BLaER1 treated with 17β-estradiol and CSF1 and Interleukin-3, amounts not matched to agents 10 nM and 100 nM (cell line): ENCODE data around the gene SLC13A3.

Source experiments
- H3K27ac ChIP-seq, 11 experiments: shearing (Covaris generic); formaldehyde crosslinking; 2 replicates each; pipeline ENCODE4 v1.8.1; 2022
- H3K27me3 ChIP-seq, 11 experiments: shearing (Covaris generic); formaldehyde crosslinking; 2 replicates each; pipeline ENCODE4 v1.8.1; 2022
- H3K36me3 ChIP-seq, 11 experiments: shearing (Covaris generic); formaldehyde crosslinking; 2 replicates each; pipeline ENCODE4 v1.8.1; 2022
- H3K4me1 ChIP-seq, 10 experiments: shearing (Covaris generic); formaldehyde crosslinking; 2 replicates each; pipeline ENCODE4 v1.8.1; 2022
- H3K4me2 ChIP-seq, 11 experiments: shearing (Covaris generic); formaldehyde crosslinking; 2 replicates each; pipeline ENCODE4 v1.8.1; 2022
- H3K4me3 ChIP-seq, 10 experiments: shearing (Covaris generic); formaldehyde crosslinking; 2 replicates each; pipeline ENCODE4 v1.8.1; 2022
- H3K9ac ChIP-seq, 11 experiments: shearing (Covaris generic); formaldehyde crosslinking; 2 replicates each; pipeline ENCODE4 v1.8.1; 2022
- H3K9me3 ChIP-seq, 11 experiments: shearing (Covaris generic); formaldehyde crosslinking; replicated peaks in 1 of 11; 2 replicates each; pipeline ENCODE4 v1.8.1; 2022
- H4K20me1 ChIP-seq, 11 experiments: shearing (Covaris generic); formaldehyde crosslinking; 2 replicates each; pipeline ENCODE4 v1.8.1; 2022
- Cebpa-rat ChIP-seq, 11 experiments: shearing (Covaris generic); IDR thresholded peaks; 2 replicates each; pipeline ENCODE4 v1.8.1; 2022

SLC13A3 gene

GRCh38 chr20:46604551-46605133 lies 46.6 kb downstream of the SLC13A3 start:
- H3K9ac ChIP-seq, result no peak overlapping the region
- H3K4me3 ChIP-seq, result no peak overlapping the region
- H3K36me3 ChIP-seq, result no peaks in the 10 kb centered on the region
- no peaks in the 10 kb centered on the region for H4K20me1 ChIP-seq
- no peaks in the 10 kb centered on the region for H3K27me3 ChIP-seq
- H3K4me2 ChIP-seq, result peak overlapping the region in 10 of 11 experiments; percentile 12 to 62 (median 46); a peak in 17 of 22 replicates
- no peaks in the 10 kb centered on the region for H3K9me3 ChIP-seq
- no peak for TF ChIP-seq Cebpa-rat (IDR thresholded peaks at IDR 0.05)
- peaks cover 9 to 17% (median 12%) of the 10 kb centered on the region in 10 experiments; a peak in 16 of 20 replicates for H3K4me1 ChIP-seq
- no peak overlapping the region for H3K27ac ChIP-seq

GRCh38 chr20:46602429-46602828 lies 48.8 kb downstream of the SLC13A3 start:
- no peaks in the 10 kb centered on the region for H4K20me1 ChIP-seq
- no peak for TF ChIP-seq Cebpa-rat (IDR thresholded peaks at IDR 0.05)
- no peaks in the 10 kb centered on the region for H3K36me3 ChIP-seq
- H3K4me2 ChIP-seq, result no peak overlapping the region
- peaks cover 9 to 17% (median 12%) of the 10 kb centered on the region in 10 experiments; a peak in 16 of 20 replicates for H3K4me1 ChIP-seq
- H3K9me3 ChIP-seq, result no peaks in the 10 kb centered on the region
- H3K27ac ChIP-seq, result no peak overlapping the region
- no peaks in the 10 kb centered on the region for H3K27me3 ChIP-seq
- no peak overlapping the region for H3K9ac ChIP-seq
- no peak overlapping the region for H3K4me3 ChIP-seq

GRCh38 chr20:46601603-46602122 lies 49.6 kb downstream of the SLC13A3 start:
- Histone ChIP-seq H3K27me3 (no peaks in the 10 kb centered on the region), H3K4me2 (no peak overlapping the region), H3K4me1 (peaks cover 9 to 17% (median 12%) of the 10 kb centered on the region in 10 experiments; a peak in 16 of 20 replicates), H3K27ac (no peak overlapping the region), H3K9ac (no peak overlapping the region), H3K9me3 (no peaks in the 10 kb centered on the region), H3K36me3 (no peaks in the 10 kb centered on the region), H3K4me3 (no peak overlapping the region), H4K20me1 (no peaks in the 10 kb centered on the region)
- TF ChIP-seq Cebpa-rat (IDR thresholded peaks at IDR 0.05), result no peak

- peaks cover 9 to 14% (median 10%) of the 10 kb centered on the region in 10 experiments; a peak in 16 of 20 replicates for H3K4me1 ChIP-seq
- no peaks in the 10 kb centered on the region for H3K27me3 ChIP-seq
- H3K9ac ChIP-seq, result no peak overlapping the region
- H3K27ac ChIP-seq, result no peak overlapping the region
- H3K4me2 ChIP-seq, result no peak overlapping the region
- no peaks in the 10 kb centered on the region for H3K36me3 ChIP-seq
- no peak for TF ChIP-seq Cebpa-rat (IDR thresholded peaks at IDR 0.05)
- no peak overlapping the region for H3K4me3 ChIP-seq
- H4K20me1 ChIP-seq, result no peaks in the 10 kb centered on the region
- no peaks in the 10 kb centered on the region for H3K9me3 ChIP-seq
Observed at GRCh38 chr20:46600286-46600752, 50.9 kb downstream of the SLC13A3 start.

- TF ChIP-seq Cebpa-rat (IDR thresholded peaks at IDR 0.05), result no peak
- H4K20me1 ChIP-seq, result no peaks in the 10 kb centered on the region
- no peaks in the 10 kb centered on the region for H3K36me3 ChIP-seq
- peaks cover under 1 to 6% (median 2%) of the 10 kb centered on the region in 10 experiments; a peak in 16 of 20 replicates for H3K4me1 ChIP-seq
- H3K9me3 ChIP-seq, result no peaks in the 10 kb centered on the region
- H3K27me3 ChIP-seq, result no peaks in the 10 kb centered on the region
- H3K27ac ChIP-seq, result no peak overlapping the region
- H3K9ac ChIP-seq, result no peak overlapping the region
- H3K4me3 ChIP-seq, result no peak overlapping the region
- no peak overlapping the region for H3K4me2 ChIP-seq
Observed at GRCh38 chr20:46599227-46599987, 51.9 kb downstream of the SLC13A3 start.

- TF ChIP-seq Cebpa-rat (IDR thresholded peaks at IDR 0.05), result no peak
- H3K4me2 ChIP-seq, result no peak overlapping the region
Observed at GRCh38 chr20:46595933-46596332, 55.3 kb downstream of the SLC13A3 start.

GRCh38 chr20:46594725-46595124 lies 56.5 kb downstream of the SLC13A3 start:
- no peak overlapping the region for H3K27ac ChIP-seq
- no peaks in the 10 kb centered on the region for H3K4me1 ChIP-seq
- no peaks in the 10 kb centered on the region for H3K36me3 ChIP-seq
- no peaks in the 10 kb centered on the region for H4K20me1 ChIP-seq
- no peak overlapping the region for H3K9ac ChIP-seq
- H3K27me3 ChIP-seq, result no peaks in the 10 kb centered on the region
- H3K9me3 ChIP-seq, result peaks cover 0 to 8% (median 7%) of the 10 kb centered on the region in 11 experiments; a peak in 9 of 22 replicates
- no peak overlapping the region for H3K4me3 ChIP-seq
- TF ChIP-seq Cebpa-rat (IDR thresholded peaks at IDR 0.05), result no peak
- H3K4me2 ChIP-seq, result no peak overlapping the region

More at GRCh38 chr20:46595933-46596332, 55.3 kb downstream of the SLC13A3 start:
- Histone ChIP-seq H3K36me3 (no peaks in the 10 kb centered on the region), H3K27ac (no peak overlapping the region), H3K9ac (no peak overlapping the region), H3K9me3 (peaks cover 0 to 8% (median 7%) of the 10 kb centered on the region in 11 experiments; a peak in 9 of 22 replicates), H3K4me3 (no peak overlapping the region), H3K4me1 (no peaks in the 10 kb centered on the region), H3K27me3 (no peaks in the 10 kb centered on the region), H4K20me1 (no peaks in the 10 kb centered on the region)

- TF ChIP-seq Cebpa-rat (IDR thresholded peaks at IDR 0.05), result no peak
- H4K20me1 ChIP-seq, result no peaks in the 10 kb centered on the region
- H3K36me3 ChIP-seq, result no peaks in the 10 kb centered on the region
- H3K9me3 ChIP-seq, result peaks cover 0 to 8% (median 7%) of the 10 kb centered on the region in 11 experiments; a peak in 9 of 22 replicates
- no peaks in the 10 kb centered on the region for H3K4me1 ChIP-seq
- no peak overlapping the region for H3K9ac ChIP-seq
- no peak overlapping the region for H3K4me3 ChIP-seq
- H3K27me3 ChIP-seq, result no peaks in the 10 kb centered on the region
- H3K4me2 ChIP-seq, result no peak overlapping the region
- H3K27ac ChIP-seq, result no peak overlapping the region
Observed at GRCh38 chr20:46592580-46593362, 58.5 kb downstream of the SLC13A3 start.

GRCh38 chr20:46590443-46590842 lies 60.8 kb downstream of the SLC13A3 start:
- H3K9ac ChIP-seq, result no peak overlapping the region
- H3K4me3 ChIP-seq, result no peak overlapping the region
- H3K36me3 ChIP-seq, result no peaks in the 10 kb centered on the region
- no peak for TF ChIP-seq Cebpa-rat (IDR thresholded peaks at IDR 0.05)
- no peak overlapping the region for H3K4me2 ChIP-seq
- H4K20me1 ChIP-seq, result no peaks in the 10 kb centered on the region
- peaks cover 0 to 8% (median 7%) of the 10 kb centered on the region in 11 experiments; a peak in 9 of 22 replicates for H3K9me3 ChIP-seq
- H3K27ac ChIP-seq, result no peak overlapping the region
- no peaks in the 10 kb centered on the region for H3K4me1 ChIP-seq
- no peaks in the 10 kb centered on the region for H3K27me3 ChIP-seq
